22Rv1 (cell line): Measurements from ENCODE around the gene RPS27L.

Experiments
- ZFX ChIP-seq: fragments of 450-650 bp; IDR thresholded peaks from 2 replicates; pipeline ENCODE4 v1.6.1; 2017; ENCODE audit warnings: antibody characterized with exemption, borderline replicate concordance
- TF ChIP-seq, protein P1 (sequence below): fragments of 450-650 bp; IDR thresholded peaks from 2 replicates; pipeline ENCODE4 v1.5.1; 2017; ENCODE audit warnings: mild to moderate bottlenecking

DNA sequence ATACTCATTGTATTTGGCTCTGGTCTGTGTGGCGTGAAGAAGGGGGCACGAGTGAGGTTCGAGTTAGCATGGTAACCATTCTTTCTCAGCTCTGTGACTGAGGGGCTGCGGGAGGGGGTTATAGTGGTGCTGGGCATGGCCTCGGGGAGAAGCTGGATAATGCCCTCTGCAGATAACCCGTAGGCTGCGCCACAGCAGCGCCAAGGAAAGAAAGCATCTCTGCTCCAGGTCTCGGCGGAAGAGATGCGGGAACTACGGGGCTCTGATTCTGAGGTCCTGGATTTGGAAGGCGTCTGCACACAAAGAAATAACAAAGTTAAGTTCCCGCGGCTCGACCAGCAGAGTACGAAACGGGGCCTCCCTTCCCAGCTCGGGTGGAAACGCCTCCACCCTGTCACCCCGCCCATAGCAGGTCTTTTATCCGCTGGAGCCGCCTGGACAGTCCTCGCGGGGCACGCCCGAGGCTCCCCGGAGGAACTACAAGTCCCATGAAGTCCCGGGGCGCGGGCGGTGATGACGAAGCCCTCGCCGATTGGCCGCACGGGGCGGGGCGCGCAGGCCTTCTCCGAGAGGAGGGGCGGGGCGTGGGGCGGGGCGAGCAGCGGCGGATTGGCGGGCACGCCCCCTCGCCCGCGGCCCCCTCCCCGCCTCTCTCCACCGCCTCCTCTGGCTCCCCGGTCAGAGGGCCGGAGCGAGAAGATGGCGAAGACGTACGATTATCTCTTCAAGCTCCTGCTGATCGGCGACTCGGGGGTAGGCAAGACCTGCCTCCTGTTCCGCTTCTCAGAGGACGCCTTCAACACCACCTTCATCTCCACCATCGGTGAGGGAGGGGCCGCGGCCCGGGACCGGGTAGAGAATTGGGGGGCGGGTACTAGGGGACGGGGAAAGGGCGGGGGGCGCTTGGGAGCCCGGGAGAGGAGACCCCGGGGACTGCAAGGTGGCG lies 31.9 kb upstream of the RPS27L start, which contains the start of gene RAB8B:
- TF ChIP-seq, protein P1, sequence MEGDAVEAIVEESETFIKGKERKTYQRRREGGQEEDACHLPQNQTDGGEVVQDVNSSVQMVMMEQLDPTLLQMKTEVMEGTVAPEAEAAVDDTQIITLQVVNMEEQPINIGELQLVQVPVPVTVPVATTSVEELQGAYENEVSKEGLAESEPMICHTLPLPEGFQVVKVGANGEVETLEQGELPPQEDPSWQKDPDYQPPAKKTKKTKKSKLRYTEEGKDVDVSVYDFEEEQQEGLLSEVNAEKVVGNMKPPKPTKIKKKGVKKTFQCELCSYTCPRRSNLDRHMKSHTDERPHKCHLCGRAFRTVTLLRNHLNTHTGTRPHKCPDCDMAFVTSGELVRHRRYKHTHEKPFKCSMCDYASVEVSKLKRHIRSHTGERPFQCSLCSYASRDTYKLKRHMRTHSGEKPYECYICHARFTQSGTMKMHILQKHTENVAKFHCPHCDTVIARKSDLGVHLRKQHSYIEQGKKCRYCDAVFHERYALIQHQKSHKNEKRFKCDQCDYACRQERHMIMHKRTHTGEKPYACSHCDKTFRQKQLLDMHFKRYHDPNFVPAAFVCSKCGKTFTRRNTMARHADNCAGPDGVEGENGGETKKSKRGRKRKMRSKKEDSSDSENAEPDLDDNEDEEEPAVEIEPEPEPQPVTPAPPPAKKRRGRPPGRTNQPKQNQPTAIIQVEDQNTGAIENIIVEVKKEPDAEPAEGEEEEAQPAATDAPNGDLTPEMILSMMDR = no peak
- TF ChIP-seq ZFX = no peak
